Measurements from ENCODE around the gene TMEM270.

Gene TMEM270

DNA sequence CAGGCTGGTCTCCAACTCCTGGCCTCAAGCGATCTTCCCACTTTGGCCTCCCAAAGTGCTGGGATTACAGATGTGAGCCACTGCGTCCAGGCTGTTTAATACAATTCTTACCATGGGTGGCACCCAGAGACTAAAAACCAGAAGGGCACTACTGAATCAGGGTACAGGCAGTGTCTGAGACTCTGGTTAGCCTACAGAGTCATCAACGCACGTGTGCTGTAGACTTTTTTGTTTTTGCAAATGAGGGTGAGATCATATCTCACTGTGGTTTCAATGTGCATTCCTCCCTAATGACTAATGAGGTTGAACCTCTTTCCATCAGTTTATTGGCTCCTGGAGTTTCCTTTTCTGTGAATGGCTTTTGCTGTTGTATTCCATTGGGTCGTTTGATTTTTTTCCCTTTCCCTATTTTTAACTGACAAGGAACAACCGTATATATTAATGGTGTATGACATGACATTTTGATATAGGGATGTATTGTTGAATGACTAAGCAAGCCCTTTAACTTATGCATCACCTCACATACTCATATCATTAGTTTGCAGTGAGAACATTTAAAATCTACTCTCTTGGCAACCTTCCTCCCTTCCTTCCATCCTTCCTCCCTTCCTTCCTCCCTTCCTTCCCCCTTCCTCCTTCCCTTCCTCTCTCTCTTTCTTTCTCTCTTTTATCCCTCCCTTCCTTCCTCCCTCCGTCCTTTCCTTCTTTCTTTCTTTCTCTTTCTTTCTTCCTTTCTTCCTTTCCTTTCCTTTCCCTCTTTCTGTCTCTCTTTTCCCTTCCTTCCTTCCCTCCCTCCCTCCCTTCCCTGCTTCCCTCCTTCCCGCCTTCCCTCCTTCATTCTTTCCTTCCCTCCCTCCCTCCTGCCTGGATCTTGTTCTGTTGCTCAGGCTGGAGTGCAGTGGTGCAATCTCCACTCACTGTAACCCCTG, 9.3 kb upstream of the TMEM270 start:
- TF ChIP-seq, protein P1, sequence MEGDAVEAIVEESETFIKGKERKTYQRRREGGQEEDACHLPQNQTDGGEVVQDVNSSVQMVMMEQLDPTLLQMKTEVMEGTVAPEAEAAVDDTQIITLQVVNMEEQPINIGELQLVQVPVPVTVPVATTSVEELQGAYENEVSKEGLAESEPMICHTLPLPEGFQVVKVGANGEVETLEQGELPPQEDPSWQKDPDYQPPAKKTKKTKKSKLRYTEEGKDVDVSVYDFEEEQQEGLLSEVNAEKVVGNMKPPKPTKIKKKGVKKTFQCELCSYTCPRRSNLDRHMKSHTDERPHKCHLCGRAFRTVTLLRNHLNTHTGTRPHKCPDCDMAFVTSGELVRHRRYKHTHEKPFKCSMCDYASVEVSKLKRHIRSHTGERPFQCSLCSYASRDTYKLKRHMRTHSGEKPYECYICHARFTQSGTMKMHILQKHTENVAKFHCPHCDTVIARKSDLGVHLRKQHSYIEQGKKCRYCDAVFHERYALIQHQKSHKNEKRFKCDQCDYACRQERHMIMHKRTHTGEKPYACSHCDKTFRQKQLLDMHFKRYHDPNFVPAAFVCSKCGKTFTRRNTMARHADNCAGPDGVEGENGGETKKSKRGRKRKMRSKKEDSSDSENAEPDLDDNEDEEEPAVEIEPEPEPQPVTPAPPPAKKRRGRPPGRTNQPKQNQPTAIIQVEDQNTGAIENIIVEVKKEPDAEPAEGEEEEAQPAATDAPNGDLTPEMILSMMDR (conservative IDR thresholded peaks at IDR 0.05; ENCODE audit: low read depth) = no peak
- POLR2A ChIA-PET (ENCODE audit: low non-redundant PET) = interaction anchor here (1.0 kb wide), 1 partner anchor 20 kb away, joined by 3 read pairs; no protein-coding TSS in a partner anchor
- DNase-seq (ENCODE audit: low spot score) = peak; percentile 91
- CTCF ChIA-PET = interaction anchor here (1.0 to 1.1 kb wide), 2 partner anchors 19 to 175 kb away, joined by 3 to 4 read pairs; no protein-coding TSS in a partner anchor
- H3K27ac ChIP-seq = peak overlapping the region; percentile 97

DNA sequence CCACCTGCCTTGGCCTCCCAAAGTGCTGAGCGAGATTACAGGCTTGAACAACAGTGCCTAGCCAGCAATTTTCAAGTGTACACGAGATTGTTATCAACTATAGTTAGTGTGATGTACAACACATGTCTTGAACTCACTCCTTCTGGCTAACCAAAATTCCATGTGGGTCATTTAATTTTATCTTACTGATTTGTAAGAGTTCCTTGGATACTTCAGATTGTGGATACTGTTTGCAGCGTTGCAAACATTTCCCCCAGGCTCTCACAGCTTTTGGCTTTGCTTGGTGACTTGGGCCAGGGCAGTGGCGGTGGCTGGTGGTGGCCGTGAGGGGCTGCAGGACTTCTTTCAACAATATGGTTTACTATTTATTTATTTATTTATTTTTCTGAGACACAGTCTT, 8.5 kb upstream of the TMEM270 start:
- TF ChIP-seq, protein P1 (conservative IDR thresholded peaks at IDR 0.05; ENCODE audit: low read depth) = no peak
- peak overlapping the region; percentile 78 for H3K27ac ChIP-seq
- ChIA-PET POLR2A (ENCODE audit: low non-redundant PET) (no interaction called here), CTCF (no interaction called here)
- no peak for DNase-seq (ENCODE audit: low spot score)

DNA sequence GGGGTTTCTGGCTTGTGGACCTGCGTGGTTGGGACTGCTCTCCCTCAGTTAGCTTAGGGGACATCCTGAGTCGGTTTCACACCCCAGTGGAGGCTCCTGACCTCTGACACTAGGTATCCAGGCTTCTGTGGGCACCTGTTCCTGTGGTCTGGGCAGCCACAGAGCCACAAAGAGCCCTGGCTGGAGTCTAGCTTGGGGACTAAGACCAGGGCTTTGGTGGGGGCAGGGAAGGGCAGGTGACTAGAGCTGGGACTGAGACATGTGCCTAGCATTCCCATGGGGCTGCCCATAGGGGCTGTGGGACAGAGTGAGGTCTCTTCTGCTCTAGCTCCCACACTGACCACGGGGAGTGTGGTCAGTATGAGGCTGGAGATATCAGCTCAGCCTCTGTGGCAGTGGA, 4.0 kb upstream of the TMEM270 start:
- peak overlapping the region; percentile 7; the same call in 1 of the 2 replicates for H3K27ac ChIP-seq
- ChIA-PET POLR2A (ENCODE audit: low non-redundant PET) (interaction anchor here (0.7 kb wide), 1 partner anchor 18 kb away, joined by 4 read pairs; no protein-coding TSS in a partner anchor), CTCF (interaction anchor here (0.5 to 1.6 kb wide), 9 partner anchors 24 to 390 kb away, joined by 3 to 6 read pairs (median 4); partner anchors contain the start of gene CLDN4)
- DNase-seq (ENCODE audit: low spot score) = no peak
- TF ChIP-seq, protein P1 (conservative IDR thresholded peaks at IDR 0.05; ENCODE audit: low read depth) = no peak

DNA sequence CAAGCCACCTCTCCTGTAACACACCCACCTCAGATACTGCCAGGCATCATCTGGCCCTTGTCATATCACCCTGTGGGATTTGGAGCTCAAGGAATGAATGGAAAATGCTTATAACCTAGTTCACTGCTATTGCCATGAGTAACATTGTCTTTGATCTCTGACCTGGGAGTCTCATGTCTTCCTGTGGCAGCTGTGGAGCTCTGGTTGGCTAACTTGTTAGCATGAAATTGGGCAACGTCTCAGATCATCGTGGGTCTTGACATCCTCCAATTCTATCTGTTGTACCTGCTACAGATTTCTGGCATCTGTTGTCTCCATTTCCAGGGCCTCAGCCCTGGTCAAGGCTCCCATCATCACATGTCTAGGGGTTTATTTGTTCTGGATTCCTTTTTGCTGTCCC, 2.2 kb upstream of the TMEM270 start:
- CTCF ChIA-PET = no interaction called here

DNA sequence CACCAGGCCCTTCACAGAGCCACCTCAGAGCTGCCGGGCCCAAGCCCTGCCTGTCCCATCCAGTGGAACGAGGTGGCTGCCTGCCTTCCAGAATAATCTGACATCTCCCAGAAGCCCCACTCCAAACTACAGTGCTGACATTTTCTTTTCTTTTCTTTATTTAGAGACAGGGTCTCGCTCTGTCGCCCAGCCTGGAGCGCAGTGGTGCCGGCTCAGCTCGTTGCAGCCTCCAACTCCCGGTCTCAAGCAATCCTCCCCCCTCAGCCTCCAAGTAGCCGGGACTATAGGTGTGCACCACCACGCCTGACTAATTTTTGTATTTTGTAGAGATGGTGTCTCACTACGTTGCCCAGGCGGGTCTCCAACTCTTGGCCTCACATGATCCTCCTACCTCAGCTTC, 346 bp downstream of the TMEM270 start:
- no peak overlapping the region for H3K27ac ChIP-seq
- TF ChIP-seq, protein P1 (conservative IDR thresholded peaks at IDR 0.05; ENCODE audit: low read depth) = no peak
- POLR2A ChIA-PET (ENCODE audit: low non-redundant PET) = no interaction called here
- CTCF ChIA-PET = interaction anchor here (0.6 kb wide), 1 partner anchor 207 kb away, joined by 3 read pairs; no protein-coding TSS in a partner anchor
- DNase-seq (ENCODE audit: low spot score) = no peak

More for the DNA sequence above, 2.2 kb upstream of the TMEM270 start:
- H3K27ac ChIP-seq = no peak overlapping the region
- POLR2A ChIA-PET (ENCODE audit: low non-redundant PET) = no interaction called here
- TF ChIP-seq, protein P1 (conservative IDR thresholded peaks at IDR 0.05; ENCODE audit: low read depth) = no peak
- no peak for DNase-seq (ENCODE audit: low spot score)

DNA sequence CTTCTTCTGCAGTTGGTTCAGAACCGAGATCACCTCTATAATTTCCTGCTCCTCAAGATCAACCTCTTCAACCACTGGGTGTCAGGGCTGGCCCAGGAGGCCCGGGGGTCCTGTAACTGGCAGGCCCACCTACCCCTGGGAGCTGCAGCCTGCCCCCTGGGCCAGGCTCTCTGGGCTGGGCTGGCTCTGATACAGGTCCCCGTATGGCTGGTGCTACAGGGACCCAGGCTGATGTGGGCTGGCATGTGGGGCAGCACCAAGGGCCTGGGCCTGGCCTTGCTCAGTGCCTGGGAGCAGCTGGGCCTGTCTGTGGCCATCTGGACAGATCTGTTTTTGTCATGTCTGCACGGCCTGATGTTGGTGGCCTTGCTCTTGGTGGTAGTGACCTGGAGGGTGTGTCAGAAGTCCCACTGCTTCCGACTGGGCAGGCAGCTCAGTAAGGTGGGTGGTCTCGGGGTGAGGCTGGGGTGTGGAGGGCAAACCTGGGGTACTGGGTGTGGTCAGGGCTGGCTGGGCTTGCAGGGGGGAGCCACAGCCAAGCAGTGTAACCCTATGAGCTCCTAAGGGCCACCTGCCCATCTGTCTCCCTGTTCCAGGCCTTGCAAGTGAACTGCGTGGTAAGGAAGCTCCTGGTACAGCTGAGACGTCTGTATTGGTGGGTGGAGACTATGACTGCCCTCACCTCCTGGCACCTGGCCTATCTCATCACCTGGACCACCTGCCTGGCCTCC, 4.2 kb downstream of the TMEM270 start:
- ChIA-PET CTCF (interaction anchor here (0.5 to 2.5 kb wide), 5 partner anchors 22 to 162 kb away, joined by 3 to 10 read pairs (median 5); no protein-coding TSS in a partner anchor), POLR2A (ENCODE audit: low non-redundant PET) (no interaction called here)
- TF ChIP-seq, protein P1 (conservative IDR thresholded peaks at IDR 0.05; ENCODE audit: low read depth) = no peak

More for the DNA sequence above, 4.2 kb downstream of the TMEM270 start:
- no peak for DNase-seq (ENCODE audit: low spot score)
- no peak overlapping the region for H3K27ac ChIP-seq

Measured in RWPE1 (cell line).